Vagina (tissue), 2 donors: ENCODE data around the gene DLG2.

Experiments
- POLR2AphosphoS5 ChIP-seq, 2 donors: sonication (generic); formaldehyde crosslinking; IDR thresholded peaks; one replicate each; pipeline ENCODE4 v1.9.0; 2017; ENCODE audit warnings: antibody characterized with exemption in 2 of 2, mild to moderate bottlenecking in 2 of 2, low read depth in 1 of 2; ENCODE audit not compliant: insufficient read depth in 1 of 2
- TF ChIP-seq, protein P1 (sequence below), 3 experiments: fragments of 450-650 bp in 2 of 3; fragments of 200-600 bp in 1 of 3; sonication (generic) in 1 of 3; IDR thresholded peaks; one replicate each; pipeline ENCODE4 v1.5.1; 2017 to 2019; ENCODE audit warnings: antibody characterized with exemption in 3 of 3, mild to moderate bottlenecking in 2 of 3, moderate library complexity in 2 of 3

DNA sequence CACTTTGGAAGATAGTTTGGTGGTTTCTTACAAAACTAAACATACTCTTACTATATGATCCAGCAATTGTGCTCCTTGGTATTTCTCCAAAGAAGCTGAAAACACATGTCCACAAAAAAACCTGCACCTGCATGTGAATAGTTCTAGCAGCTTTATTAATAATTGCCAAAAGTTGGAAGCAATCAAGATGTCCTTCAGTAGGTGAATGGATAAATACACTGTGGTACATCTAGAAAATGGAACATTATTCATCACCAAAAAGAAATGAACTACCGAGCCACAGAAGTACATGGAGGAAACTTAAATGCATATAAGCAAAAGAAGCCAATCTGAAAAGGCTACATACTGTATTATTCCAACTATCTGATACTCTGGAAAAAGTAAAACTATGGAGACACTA lies 1771.9 kb downstream of the DLG2 start:
- no peak for TF ChIP-seq POLR2AphosphoS5 (IDR thresholded peaks at IDR 0.05; ENCODE audit: insufficient read depth in 1 of 2, low read depth in 1 of 2)
- TF ChIP-seq, protein P1, sequence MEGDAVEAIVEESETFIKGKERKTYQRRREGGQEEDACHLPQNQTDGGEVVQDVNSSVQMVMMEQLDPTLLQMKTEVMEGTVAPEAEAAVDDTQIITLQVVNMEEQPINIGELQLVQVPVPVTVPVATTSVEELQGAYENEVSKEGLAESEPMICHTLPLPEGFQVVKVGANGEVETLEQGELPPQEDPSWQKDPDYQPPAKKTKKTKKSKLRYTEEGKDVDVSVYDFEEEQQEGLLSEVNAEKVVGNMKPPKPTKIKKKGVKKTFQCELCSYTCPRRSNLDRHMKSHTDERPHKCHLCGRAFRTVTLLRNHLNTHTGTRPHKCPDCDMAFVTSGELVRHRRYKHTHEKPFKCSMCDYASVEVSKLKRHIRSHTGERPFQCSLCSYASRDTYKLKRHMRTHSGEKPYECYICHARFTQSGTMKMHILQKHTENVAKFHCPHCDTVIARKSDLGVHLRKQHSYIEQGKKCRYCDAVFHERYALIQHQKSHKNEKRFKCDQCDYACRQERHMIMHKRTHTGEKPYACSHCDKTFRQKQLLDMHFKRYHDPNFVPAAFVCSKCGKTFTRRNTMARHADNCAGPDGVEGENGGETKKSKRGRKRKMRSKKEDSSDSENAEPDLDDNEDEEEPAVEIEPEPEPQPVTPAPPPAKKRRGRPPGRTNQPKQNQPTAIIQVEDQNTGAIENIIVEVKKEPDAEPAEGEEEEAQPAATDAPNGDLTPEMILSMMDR (IDR thresholded peaks at IDR 0.05) = no peak
